Islet of Langerhans (tissue), 1 donor: ENCODE data around the gene PLEKHA4.
A peak's percentile ranks its signal among the peaks of the same experiment; 100 is the strongest.
"Not testable (repeated sequence)": the region's sequence is repeated elsewhere in the genome, so short reads cannot be mapped to it uniquely, and the experiment has no call there.

Experiments
- FAIRE-seq: peaks from one replicate; lab custom pipeline; 2011; peaks lifted over from hg19 to GRCh38; lab: Jason Lieb, UNC

Gene PLEKHA4

GRCh38 chr19:48862827-48863226 is 5.6 kb downstream of the PLEKHA4 start:
- no peak for FAIRE-seq

DNA sequence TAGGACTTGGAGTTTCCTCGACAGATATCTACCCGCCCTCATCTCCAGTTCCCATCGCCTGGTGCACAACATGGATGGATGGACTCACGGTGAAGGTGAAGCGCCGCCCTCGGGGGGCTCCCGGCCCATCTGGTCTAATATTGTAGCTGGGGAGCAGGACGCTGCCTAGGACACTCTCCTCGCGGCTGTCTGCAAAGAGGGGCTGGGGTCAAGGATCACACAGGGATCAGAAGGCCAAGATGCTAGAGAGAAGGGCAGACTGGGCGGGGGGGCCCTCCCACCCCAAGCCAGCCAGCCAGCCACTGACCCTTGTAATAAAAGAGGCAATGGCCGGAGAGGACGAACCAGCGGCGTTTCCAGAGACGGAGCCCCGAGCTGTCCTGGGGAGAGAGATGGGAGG is 7.1 kb downstream of the PLEKHA4 start:
- FAIRE-seq = no peak

DNA sequence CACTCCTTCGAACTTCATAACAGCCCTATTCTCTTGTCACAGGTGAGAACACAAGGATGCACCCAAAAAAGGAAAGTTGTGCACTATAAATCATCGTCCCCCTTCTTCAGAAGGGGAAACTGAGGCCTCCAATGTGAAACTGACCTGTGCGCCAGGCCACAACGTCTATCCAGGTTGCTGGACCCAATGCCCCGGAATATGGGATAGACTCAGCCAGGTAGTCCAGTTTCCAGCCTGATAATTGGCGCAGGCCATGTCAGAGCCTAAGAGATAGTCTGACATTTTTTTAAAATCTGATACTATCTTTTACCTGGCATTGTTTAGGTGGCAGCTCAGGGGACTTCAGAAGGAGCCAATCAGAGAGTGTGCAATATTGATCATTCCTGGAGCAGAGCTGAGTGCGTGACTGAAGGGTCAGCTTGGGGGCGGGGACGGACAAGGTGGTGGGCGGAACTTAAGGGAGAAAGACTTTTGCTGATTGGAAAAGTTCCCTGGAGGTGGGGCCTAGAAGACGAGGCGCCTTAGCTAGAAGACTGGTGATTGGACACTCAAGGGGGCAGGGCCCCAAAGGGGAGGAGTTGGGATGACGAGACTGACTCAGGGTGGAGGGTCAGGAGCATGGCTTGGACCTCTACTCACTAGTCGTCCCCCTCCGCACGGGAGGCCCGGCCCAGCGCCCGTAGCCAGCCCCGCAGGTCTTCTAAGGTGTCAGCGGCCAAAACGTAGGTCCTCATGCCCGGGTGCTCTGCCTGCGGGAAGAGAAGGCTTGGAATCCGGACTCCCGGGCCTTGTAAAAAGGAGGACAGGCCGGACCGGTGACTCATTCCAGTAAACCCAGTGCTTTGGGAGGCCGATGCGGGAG is 8.5 kb downstream of the PLEKHA4 start:
- FAIRE-seq = no peak

DNA sequence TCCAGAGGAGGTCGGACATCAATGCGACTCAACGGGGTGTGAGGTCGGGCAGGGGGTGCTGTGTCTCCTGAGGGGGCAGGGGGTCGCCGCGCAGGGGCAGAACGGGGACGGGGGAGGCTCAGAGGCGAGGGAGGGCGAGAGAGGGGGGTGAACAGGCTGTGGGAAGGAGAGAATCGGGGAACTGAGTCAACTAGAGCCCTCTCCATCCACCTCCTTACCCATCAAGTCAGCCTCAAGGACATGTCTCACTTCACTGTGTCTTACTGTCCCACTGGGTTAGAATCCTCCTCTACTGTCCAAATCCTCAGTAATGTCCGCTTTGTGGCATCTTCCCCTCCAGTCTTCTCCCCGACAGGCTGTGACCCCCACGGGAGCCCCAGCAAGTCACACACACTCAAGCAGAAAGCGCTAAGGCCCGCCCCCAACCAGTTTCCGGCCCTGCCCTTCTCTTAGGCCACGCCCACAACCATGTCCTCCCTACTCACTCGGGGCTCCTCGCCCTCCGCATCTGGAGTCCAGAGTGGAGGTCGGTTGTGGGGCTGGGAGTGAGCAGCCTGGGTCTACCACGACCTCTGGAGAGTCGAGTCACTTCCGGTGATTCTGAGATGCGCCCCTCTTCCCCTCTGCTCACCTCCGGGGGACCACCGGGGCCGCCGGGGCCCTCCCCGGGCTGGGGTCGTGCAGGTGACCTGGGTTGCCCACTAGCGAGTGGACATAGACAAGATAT is 9.3 kb downstream of the PLEKHA4 start:
- FAIRE-seq = no peak

- FAIRE-seq = no peak
These were observed 11.5 kb downstream of the PLEKHA4 start for GRCh38 chr19:48856921-48857320.

- FAIRE-seq = no peak
These were observed 14.3 kb downstream of the PLEKHA4 start for GRCh38 chr19:48854103-48854502.

DNA sequence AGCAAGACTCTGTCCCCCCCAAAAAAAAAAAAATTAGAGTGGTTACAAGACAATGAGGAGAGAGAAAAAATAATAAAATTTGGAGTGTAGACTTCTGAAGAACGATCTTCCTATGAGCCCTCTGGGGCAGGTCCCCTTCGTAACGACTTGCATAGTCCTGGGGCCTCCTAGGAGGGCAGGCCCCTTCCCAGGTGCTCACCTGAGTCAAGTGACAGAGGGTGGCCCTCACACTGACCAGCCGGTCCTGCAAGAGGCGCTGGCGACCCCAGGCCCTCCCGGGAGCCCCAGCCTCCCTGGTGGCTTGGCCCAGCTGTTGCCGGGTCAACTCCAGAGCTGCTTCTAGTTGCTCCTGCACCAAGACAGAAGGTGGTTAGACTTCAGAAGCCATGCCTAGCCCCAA is 14.9 kb downstream of the PLEKHA4 start:
- FAIRE-seq = no peak

GRCh38 chr19:48852292-48852691 is 16.1 kb downstream of the PLEKHA4 start:
- no peak for FAIRE-seq

- not testable (repeated sequence) for FAIRE-seq
These were observed 21.8 kb downstream of the PLEKHA4 start for GRCh38 chr19:48846659-48847058.

- no peak for FAIRE-seq
These were observed 23.0 kb downstream of the PLEKHA4 start for GRCh38 chr19:48845384-48845783.

DNA sequence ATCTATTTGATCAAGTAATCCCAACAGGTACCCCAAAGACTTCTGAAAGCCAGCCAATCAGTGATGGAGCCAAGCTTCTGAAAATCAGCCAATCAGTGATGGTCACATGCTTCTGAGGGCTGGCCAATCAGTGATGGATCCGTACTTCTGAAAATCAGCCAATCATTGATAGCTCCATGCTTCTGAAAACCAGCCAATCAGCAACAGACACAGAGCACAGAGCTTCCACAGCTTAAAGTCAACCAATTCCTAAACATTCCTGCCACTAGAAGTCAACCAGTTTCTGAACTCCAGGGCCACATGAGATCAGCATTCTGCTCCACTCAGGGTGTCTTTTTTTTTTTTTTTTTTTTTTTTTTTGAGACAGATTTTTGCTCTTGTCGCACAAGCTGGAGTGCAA is 23.9 kb downstream of the PLEKHA4 start:
- FAIRE-seq = no peak

- no peak for FAIRE-seq
These were observed 25.6 kb downstream of the PLEKHA4 start for GRCh38 chr19:48842789-48843162.

DNA sequence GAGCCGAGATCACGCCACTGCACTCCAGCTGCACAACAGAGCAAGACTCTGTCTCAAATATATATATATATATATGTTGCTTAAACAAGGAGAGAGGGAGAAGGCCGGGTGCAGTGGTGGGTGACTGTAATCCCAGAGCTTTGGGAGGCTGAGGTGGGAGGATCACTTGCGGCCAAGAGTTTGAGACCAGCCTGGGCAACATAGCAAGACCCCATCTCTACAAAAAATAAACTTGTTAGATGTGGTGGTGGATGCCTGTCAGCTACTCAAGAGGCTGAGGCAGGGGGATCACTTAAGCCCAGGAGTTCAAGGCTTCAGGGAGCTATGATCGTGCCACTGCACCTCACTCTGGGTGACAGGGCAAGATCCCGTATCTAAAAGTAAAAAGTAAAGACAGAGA is 26.8 kb downstream of the PLEKHA4 start:
- FAIRE-seq = no peak

GRCh38 chr19:48841047-48841446 is 27.4 kb downstream of the PLEKHA4 start:
- FAIRE-seq = no peak

- no peak for FAIRE-seq
These were observed 30.7 kb downstream of the PLEKHA4 start for GRCh38 chr19:48837687-48838086.

GRCh38 chr19:48837051-48837524 is 31.3 kb downstream of the PLEKHA4 start:
- no peak for FAIRE-seq

DNA sequence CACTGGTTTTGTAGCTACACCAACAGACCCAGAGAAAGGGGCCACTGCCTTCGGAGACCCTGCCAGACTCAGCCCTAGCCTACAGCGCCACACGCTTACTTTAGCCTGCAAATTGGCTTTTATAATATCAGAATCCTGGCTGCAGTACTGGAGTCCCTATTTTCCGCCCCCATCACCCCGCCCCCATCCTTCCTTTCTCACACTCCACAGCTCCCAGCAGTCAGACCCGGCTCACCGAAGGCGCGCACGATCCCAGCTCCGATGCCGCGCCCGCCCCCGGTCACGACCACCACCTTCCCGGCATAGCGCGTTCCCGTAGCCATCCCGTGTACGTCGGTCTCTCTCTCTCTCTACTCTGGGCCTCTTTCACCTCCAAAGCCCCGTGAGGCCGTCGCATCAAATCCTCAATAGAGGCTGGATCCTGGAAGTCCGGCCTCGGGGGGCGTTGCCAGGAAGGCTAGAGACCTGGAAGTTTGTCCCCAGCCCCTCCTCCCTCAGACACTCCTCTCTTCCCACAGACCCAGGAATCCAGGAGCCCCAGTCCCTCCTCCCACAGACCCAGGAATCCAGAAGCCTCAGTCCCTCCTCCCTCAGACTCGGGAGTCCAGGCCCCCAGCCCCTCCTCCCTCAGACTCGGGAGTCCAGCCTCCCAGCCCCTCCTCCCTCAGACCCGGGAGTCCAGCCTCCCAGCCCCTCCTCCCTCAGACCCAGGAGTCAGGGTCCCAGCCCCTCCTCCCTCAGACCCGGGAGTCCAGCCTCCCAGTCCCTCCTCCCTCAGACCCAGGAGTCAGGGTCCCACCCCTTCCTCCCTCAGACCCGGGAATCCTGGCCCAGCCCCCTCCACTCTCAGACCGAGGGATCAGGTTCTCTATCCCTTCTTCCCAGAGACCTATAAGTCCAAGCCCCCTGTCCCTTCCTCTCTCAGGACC is 32.1 kb downstream of the PLEKHA4 start, which contains the start of gene HSD17B14:
Gene HSD17B14 (minus strand): TSS at position 403 of the 929 bp plus-strand sequence. CDS start 80 bp downstream, at position 323.
- FAIRE-seq = no peak

GRCh38 chr19:48835734-48836088 is 32.7 kb downstream of the PLEKHA4 start:
- peak; percentile 36 for FAIRE-seq

DNA sequence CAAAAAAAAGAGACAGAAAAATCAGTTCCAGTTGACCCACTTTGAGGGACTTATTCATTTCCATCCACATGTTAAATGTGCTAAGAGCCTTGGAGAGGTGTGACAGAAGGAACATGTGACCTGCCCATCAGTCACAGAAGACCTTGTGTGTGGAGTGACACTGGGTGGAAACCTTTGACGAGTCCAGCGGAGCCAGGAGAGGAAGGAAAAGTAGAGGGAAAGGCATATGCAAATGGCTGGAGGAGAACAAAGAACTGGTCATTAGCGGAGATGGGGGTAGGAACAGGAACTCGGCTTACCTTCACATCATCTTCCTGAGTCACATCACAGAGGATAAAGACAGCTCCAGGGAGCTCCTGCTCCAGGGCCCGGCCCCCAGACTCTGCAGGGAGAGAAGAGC is 34.4 kb downstream of the PLEKHA4 start:
- FAIRE-seq = no peak

- no peak for FAIRE-seq
These were observed 35.4 kb downstream of the PLEKHA4 start for GRCh38 chr19:48833049-48833448.

DNA sequence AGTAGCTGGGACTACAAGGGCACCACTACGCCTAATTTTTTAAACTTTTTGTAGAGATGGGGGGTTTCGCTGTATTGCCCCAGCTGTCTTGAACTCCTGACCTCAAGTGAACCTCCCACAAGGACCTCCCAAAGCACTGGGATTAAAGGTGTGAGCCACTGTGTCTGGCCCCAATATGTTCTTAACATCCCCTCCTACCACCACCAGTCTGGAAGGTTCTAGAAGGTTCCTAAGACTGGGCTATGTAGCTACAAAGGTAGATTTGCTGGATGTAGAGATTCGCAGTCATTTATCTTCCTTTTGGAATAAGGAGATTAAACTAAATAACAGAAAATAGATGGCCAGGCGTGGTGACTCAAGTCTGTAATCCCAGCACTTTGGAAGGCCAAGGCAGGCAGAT is 37.5 kb downstream of the PLEKHA4 start:
- FAIRE-seq = no peak

- FAIRE-seq = no peak
These were observed 38.3 kb downstream of the PLEKHA4 start for GRCh38 chr19:48830088-48830487.
